WTC11 (cell line): Measurements from ENCODE around the gene PDXK. TPM values are rescaled to one million over a fixed set of nuclear protein-coding genes. Genes with fewer than 3 reads are reported as not detected.

Source experiments
- ATAC-seq: fragments of 200-7000 bp; cut with Tn5 transposase; 2 replicates; pipeline ENCODE4 v1.10.0; 2021; ENCODE audit warnings: mild to moderate bottlenecking, moderate library complexity
- CTCF ChIA-PET: fragments of 300-600 bp; sonication (Branson Sonifier 250); formaldehyde crosslinking; loops from one replicate; lab custom pipeline; 2021; ENCODE audit warnings: antibody characterized with exemption; lab: Charles Lee
- POLR2A ChIA-PET: fragments of 350-600 bp; sonication (Branson Sonifier 250); formaldehyde crosslinking; loops from one replicate; lab custom pipeline; 2021; ENCODE audit warnings: antibody characterized with exemption; lab: Charles Lee
- DNase-seq: peaks from one replicate; pipeline ENCODE4 v3.0.0; 2021; ENCODE audit warnings: low spot score
- H3K27ac Mint-ChIP-seq: 2 replicates; pipeline ENCODE4 v1.8.0; 2021; ENCODE audit warnings: mixed read lengths
- H3K27me3 Mint-ChIP-seq: 2 replicates; pipeline ENCODE4 v1.8.0; 2021; ENCODE audit warnings: low read depth, mild to moderate bottlenecking, moderate library complexity, mixed read lengths
- H3K36me3 Mint-ChIP-seq: 2 replicates; pipeline ENCODE4 v1.8.0; 2021; ENCODE audit warnings: mixed read lengths
- H3K4me1 Mint-ChIP-seq: 2 replicates; pipeline ENCODE4 v1.8.0; 2022; ENCODE audit warnings: mixed read lengths
- H3K4me3 Mint-ChIP-seq: 2 replicates; pipeline ENCODE4 v1.8.0; 2021; ENCODE audit warnings: mild to moderate bottlenecking, moderate library complexity, mixed read lengths
- H3K9me3 Mint-ChIP-seq: 2 replicates; pipeline ENCODE4 v1.8.0; 2021; ENCODE audit warnings: mixed read lengths
- ATF1 ChIP-seq: sonication (generic); formaldehyde crosslinking; IDR thresholded peaks from 2 replicates; pipeline ENCODE4 v1.8.1; 2023; ENCODE audit warnings: mild to moderate bottlenecking, moderate library complexity, missing genetic modification reagents
- EMX1 ChIP-seq: fragments of 250-450 bp; sonication (Bioruptor Pico); IDR thresholded peaks from 2 replicates; pipeline ENCODE4 v1.8.0; 2021; ENCODE audit warnings: mild to moderate bottlenecking
- FOXP1 ChIP-seq: sonication (generic); formaldehyde crosslinking; IDR thresholded peaks from 2 replicates; pipeline ENCODE4 v1.8.0; 2022; ENCODE audit warnings: missing genetic modification reagents, mild to moderate bottlenecking, moderate library complexity, borderline replicate concordance
- KAT7 ChIP-seq: sonication (generic); formaldehyde crosslinking; IDR thresholded peaks from 2 replicates; pipeline ENCODE4 v1.8.1; 2023; ENCODE audit warnings: missing genetic modification reagents, mild to moderate bottlenecking, borderline replicate concordance
- MYBL2 ChIP-seq: sonication (generic); formaldehyde crosslinking; IDR thresholded peaks from 2 replicates; pipeline ENCODE4 v1.8.1; 2023; ENCODE audit warnings: mild to moderate bottlenecking, moderate library complexity, missing genetic modification reagents
- NR3C1 ChIP-seq: sonication (generic); formaldehyde crosslinking; conservative IDR thresholded peaks from 2 replicates; pipeline ENCODE4 v1.8.1; 2023; ENCODE audit warnings: low read depth, mild to moderate bottlenecking, missing genetic modification reagents
- RORB ChIP-seq: fragments of 250-450 bp; sonication (Bioruptor Pico); IDR thresholded peaks from 2 replicates; pipeline ENCODE4 v1.9.0; 2021; ENCODE audit warnings: mild to moderate bottlenecking
- SMAD4 ChIP-seq: sonication (generic); formaldehyde crosslinking; IDR thresholded peaks from 2 replicates; pipeline ENCODE4 v1.8.0; 2022; ENCODE audit warnings: mild to moderate bottlenecking, missing genetic modification reagents
- SP1 ChIP-seq: sonication (generic); formaldehyde crosslinking; conservative IDR thresholded peaks from 2 replicates; pipeline ENCODE4 v1.8.1; 2022; ENCODE audit warnings: missing genetic modification reagents
- ZNF121 ChIP-seq: sonication (generic); formaldehyde crosslinking; IDR thresholded peaks from 2 replicates; pipeline ENCODE4 v1.8.0; 2023; ENCODE audit warnings: missing genetic modification reagents
- ZNF219 ChIP-seq: sonication (generic); formaldehyde crosslinking; IDR thresholded peaks from 2 replicates; pipeline ENCODE4 v1.8.0; 2023; ENCODE audit warnings: missing genetic modification reagents, mild to moderate bottlenecking, borderline replicate concordance
- total RNA-seq: library from RNA; stranded (reverse); gene quantifications from 3 replicates; pipeline ENCODE4 v1.2.3, GENCODE V29; 2021
- TF ChIP-seq, protein P1 (sequence below): sonication (generic); formaldehyde crosslinking; IDR thresholded peaks from 2 replicates; pipeline ENCODE4 v1.8.1; 2023; ENCODE audit warnings: mild to moderate bottlenecking, missing genetic modification reagents, moderate library complexity
- TF ChIP-seq, protein P2 (sequence below): sonication (generic); formaldehyde crosslinking; IDR thresholded peaks from 2 replicates; pipeline ENCODE4 v1.8.0; 2022; ENCODE audit warnings: mild to moderate bottlenecking, missing genetic modification reagents
- TF ChIP-seq, protein P3 (sequence below): sonication (generic); formaldehyde crosslinking; IDR thresholded peaks from 2 replicates; pipeline ENCODE4 v1.8.1; 2022; ENCODE audit warnings: low read depth, missing genetic modification reagents, borderline replicate concordance
- TF ChIP-seq, protein P4 (sequence below): sonication (generic); formaldehyde crosslinking; IDR thresholded peaks from 2 replicates; pipeline ENCODE4 v1.8.0; 2022; ENCODE audit warnings: mild to moderate bottlenecking, missing genetic modification reagents
- TF ChIP-seq, protein P5 (sequence below): sonication (generic); formaldehyde crosslinking; IDR thresholded peaks from 2 replicates; pipeline ENCODE4 v1.8.1; 2023; ENCODE audit warnings: mild to moderate bottlenecking, missing genetic modification reagents
- TF ChIP-seq, protein P6 (sequence below): sonication (generic); formaldehyde crosslinking; conservative IDR thresholded peaks from 2 replicates; pipeline ENCODE4 v1.8.1; 2022; ENCODE audit warnings: mild to moderate bottlenecking, missing genetic modification reagents
- TF ChIP-seq, protein P7 (sequence below): sonication (generic); formaldehyde crosslinking; IDR thresholded peaks from 2 replicates; pipeline ENCODE4 v1.8.1; 2023; ENCODE audit warnings: mild to moderate bottlenecking, moderate library complexity, missing genetic modification reagents
- TF ChIP-seq, protein P8 (sequence below): sonication (generic); formaldehyde crosslinking; IDR thresholded peaks from 2 replicates; pipeline ENCODE4 v1.8.0; 2023; ENCODE audit warnings: mild to moderate bottlenecking, missing genetic modification reagents
- TF ChIP-seq, protein P9 (sequence below): sonication (generic); formaldehyde crosslinking; IDR thresholded peaks from 2 replicates; pipeline ENCODE4 v1.8.1; 2023; ENCODE audit warnings: mild to moderate bottlenecking, missing genetic modification reagents, moderate library complexity
- TF ChIP-seq, protein P10 (sequence below): sonication (generic); formaldehyde crosslinking; IDR thresholded peaks from 2 replicates; pipeline ENCODE4 v1.8.1; 2022; ENCODE audit warnings: low read depth, mild to moderate bottlenecking, moderate library complexity, missing genetic modification reagents, borderline replicate concordance

The PDXK gene
- total RNA-seq, 1 experiment from 2014 or later = 120 TPM

DNA sequence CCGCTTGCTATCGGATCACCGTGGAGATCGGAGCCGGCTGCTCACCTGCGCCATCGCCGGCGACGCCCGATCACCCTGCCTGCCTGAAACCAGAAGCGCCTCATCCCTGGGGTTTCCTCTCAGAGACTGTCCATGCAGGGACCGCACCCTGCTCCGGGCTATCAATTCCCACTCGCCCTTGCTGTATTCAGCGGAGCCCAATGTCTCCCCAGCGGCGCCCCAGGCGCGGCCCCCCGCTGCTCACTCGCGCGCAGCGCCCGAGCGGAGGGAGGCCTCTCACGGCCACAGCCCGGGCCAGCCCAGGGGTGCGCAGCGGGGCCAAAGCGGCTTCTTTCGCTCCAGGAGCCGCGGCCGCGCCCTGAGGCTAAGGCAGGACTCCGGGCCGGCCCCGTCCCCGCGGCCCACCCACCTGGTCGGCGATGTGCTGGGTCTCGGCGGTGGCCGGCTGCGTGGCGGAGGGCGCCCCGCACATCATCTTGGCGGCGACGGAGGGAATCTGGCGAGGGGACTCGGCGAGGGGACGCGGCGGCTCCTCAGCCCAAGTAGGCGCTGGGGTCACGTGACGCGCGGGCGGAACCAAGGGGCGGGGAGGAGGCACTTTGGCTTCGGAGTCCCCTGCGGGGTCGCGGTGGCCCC lies 57.0 kb downstream of the PDXK start, which contains the start of gene CSTB:
TSS of gene CSTB (minus strand) at position 514 of the 636 bp plus-strand sequence. CDS start at position 475, 39 bp downstream.
- Mint-ChIP-seq H3K27ac (peak within 1 kb of the TSS; percentile 76), H3K27me3 (peaks cover 2% of the 10 kb centered on the region; the same call in 1 of the 2 replicates), H3K4me3 (peak within 1 kb of the TSS; percentile 92), H3K4me1 (peaks cover 52% of the 10 kb centered on the region), H3K36me3 (peaks cover 13% of the 10 kb centered on the region), H3K9me3 (no peaks in the 10 kb centered on the region)
- POLR2A ChIA-PET = no interaction called here
- CTCF ChIA-PET = no interaction called here
- ATAC-seq = peak; percentile 68
- DNase-seq = peak; percentile 83
- TF ChIP-seq, protein P1, sequence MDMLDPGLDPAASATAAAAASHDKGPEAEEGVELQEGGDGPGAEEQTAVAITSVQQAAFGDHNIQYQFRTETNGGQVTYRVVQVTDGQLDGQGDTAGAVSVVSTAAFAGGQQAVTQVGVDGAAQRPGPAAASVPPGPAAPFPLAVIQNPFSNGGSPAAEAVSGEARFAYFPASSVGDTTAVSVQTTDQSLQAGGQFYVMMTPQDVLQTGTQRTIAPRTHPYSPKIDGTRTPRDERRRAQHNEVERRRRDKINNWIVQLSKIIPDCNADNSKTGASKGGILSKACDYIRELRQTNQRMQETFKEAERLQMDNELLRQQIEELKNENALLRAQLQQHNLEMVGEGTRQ (CRISPR knock-in tag) = peak; percentile 98
- TF ChIP-seq KAT7 (CRISPR knock-in tag) (no peak), RORB (CRISPR knock-in tag) (no peak), SMAD4 (CRISPR knock-in tag) (peak; percentile 43; the same call in 1 of the 2 replicates), MYBL2 (CRISPR knock-in tag) (peak; percentile 72; the same call in 1 of the 2 replicates), FOXP1 (CRISPR knock-in tag) (peak; percentile 27; the same call in 1 of the 2 replicates), ZNF121 (CRISPR knock-in tag) (peak; percentile 28; the same call in 1 of the 2 replicates), NR3C1 (no peak), ZNF219 (CRISPR knock-in tag) (peak; percentile 61; the same call in 1 of the 2 replicates), ATF1 (CRISPR knock-in tag) (no peak), SP1 (CRISPR knock-in tag) (peak; percentile 63), EMX1 (no peak)
- TF ChIP-seq, protein P2, sequence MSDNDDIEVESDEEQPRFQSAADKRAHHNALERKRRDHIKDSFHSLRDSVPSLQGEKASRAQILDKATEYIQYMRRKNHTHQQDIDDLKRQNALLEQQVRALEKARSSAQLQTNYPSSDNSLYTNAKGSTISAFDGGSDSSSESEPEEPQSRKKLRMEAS (CRISPR knock-in tag) = peak; percentile 29; the same call in 1 of the 2 replicates
- TF ChIP-seq, protein P3, sequence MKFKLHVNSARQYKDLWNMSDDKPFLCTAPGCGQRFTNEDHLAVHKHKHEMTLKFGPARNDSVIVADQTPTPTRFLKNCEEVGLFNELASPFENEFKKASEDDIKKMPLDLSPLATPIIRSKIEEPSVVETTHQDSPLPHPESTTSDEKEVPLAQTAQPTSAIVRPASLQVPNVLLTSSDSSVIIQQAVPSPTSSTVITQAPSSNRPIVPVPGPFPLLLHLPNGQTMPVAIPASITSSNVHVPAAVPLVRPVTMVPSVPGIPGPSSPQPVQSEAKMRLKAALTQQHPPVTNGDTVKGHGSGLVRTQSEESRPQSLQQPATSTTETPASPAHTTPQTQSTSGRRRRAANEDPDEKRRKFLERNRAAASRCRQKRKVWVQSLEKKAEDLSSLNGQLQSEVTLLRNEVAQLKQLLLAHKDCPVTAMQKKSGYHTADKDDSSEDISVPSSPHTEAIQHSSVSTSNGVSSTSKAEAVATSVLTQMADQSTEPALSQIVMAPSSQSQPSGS (CRISPR knock-in tag) = no peak
- TF ChIP-seq, protein P4, sequence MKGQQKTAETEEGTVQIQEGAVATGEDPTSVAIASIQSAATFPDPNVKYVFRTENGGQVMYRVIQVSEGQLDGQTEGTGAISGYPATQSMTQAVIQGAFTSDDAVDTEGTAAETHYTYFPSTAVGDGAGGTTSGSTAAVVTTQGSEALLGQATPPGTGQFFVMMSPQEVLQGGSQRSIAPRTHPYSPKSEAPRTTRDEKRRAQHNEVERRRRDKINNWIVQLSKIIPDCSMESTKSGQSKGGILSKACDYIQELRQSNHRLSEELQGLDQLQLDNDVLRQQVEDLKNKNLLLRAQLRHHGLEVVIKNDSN (CRISPR knock-in tag) = peak; percentile 97
- TF ChIP-seq, protein P5, sequence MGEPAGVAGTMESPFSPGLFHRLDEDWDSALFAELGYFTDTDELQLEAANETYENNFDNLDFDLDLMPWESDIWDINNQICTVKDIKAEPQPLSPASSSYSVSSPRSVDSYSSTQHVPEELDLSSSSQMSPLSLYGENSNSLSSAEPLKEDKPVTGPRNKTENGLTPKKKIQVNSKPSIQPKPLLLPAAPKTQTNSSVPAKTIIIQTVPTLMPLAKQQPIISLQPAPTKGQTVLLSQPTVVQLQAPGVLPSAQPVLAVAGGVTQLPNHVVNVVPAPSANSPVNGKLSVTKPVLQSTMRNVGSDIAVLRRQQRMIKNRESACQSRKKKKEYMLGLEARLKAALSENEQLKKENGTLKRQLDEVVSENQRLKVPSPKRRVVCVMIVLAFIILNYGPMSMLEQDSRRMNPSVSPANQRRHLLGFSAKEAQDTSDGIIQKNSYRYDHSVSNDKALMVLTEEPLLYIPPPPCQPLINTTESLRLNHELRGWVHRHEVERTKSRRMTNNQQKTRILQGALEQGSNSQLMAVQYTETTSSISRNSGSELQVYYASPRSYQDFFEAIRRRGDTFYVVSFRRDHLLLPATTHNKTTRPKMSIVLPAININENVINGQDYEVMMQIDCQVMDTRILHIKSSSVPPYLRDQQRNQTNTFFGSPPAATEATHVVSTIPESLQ (CRISPR knock-in tag) = no peak
- TF ChIP-seq, protein P6, sequence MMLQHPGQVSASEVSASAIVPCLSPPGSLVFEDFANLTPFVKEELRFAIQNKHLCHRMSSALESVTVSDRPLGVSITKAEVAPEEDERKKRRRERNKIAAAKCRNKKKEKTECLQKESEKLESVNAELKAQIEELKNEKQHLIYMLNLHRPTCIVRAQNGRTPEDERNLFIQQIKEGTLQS = no peak
- TF ChIP-seq, protein P7, sequence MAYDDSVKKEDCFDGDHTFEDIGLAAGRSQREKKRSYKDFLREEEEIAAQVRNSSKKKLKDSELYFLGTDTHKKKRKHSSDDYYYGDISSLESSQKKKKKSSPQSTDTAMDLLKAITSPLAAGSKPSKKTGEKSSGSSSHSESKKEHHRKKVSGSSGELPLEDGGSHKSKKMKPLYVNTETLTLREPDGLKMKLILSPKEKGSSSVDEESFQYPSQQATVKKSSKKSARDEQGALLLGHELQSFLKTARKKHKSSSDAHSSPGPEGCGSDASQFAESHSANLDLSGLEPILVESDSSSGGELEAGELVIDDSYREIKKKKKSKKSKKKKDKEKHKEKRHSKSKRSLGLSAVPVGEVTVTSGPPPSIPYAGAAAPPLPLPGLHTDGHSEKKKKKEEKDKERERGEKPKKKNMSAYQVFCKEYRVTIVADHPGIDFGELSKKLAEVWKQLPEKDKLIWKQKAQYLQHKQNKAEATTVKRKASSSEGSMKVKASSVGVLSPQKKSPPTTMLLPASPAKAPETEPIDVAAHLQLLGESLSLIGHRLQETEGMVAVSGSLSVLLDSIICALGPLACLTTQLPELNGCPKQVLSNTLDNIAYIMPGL (CRISPR knock-in tag) = peak; percentile 97; the same call in 1 of the 2 replicates
- TF ChIP-seq, protein P8, sequence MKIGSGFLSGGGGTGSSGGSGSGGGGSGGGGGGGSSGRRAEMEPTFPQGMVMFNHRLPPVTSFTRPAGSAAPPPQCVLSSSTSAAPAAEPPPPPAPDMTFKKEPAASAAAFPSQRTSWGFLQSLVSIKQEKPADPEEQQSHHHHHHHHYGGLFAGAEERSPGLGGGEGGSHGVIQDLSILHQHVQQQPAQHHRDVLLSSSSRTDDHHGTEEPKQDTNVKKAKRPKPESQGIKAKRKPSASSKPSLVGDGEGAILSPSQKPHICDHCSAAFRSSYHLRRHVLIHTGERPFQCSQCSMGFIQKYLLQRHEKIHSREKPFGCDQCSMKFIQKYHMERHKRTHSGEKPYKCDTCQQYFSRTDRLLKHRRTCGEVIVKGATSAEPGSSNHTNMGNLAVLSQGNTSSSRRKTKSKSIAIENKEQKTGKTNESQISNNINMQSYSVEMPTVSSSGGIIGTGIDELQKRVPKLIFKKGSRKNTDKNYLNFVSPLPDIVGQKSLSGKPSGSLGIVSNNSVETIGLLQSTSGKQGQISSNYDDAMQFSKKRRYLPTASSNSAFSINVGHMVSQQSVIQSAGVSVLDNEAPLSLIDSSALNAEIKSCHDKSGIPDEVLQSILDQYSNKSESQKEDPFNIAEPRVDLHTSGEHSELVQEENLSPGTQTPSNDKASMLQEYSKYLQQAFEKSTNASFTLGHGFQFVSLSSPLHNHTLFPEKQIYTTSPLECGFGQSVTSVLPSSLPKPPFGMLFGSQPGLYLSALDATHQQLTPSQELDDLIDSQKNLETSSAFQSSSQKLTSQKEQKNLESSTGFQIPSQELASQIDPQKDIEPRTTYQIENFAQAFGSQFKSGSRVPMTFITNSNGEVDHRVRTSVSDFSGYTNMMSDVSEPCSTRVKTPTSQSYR (CRISPR knock-in tag) = no peak
- TF ChIP-seq, protein P9, sequence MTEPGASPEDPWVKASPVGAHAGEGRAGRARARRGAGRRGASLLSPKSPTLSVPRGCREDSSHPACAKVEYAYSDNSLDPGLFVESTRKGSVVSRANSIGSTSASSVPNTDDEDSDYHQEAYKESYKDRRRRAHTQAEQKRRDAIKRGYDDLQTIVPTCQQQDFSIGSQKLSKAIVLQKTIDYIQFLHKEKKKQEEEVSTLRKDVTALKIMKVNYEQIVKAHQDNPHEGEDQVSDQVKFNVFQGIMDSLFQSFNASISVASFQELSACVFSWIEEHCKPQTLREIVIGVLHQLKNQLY (CRISPR knock-in tag) = no peak
- TF ChIP-seq, protein P10, sequence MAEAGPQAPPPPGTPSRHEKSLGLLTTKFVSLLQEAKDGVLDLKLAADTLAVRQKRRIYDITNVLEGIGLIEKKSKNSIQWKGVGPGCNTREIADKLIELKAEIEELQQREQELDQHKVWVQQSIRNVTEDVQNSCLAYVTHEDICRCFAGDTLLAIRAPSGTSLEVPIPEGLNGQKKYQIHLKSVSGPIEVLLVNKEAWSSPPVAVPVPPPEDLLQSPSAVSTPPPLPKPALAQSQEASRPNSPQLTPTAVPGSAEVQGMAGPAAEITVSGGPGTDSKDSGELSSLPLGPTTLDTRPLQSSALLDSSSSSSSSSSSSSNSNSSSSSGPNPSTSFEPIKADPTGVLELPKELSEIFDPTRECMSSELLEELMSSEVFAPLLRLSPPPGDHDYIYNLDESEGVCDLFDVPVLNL (CRISPR knock-in tag) = peak; percentile 55; the same call in 1 of the 2 replicates
